Stimulated activated naive CD8-positive, alpha-beta T cell treated with anti-CD3 and anti-CD28 coated beads, Interleukin-15, Interleukin-2, amounts not matched to agents 100 U/mL and 50 U/mL, for 24 hours (primary cell): ENCODE data around the gene UBE2E2.

Experiments
- ATAC-seq: fragments of 150-1000 bp; cut with Tn5 transposase; one replicate; pipeline ENCODE4 v1.10.0; 2021
- DNase-seq: peaks from one replicate; pipeline ENCODE4 v3.0.0; 2021

UBE2E2 gene

GRCh38 chr3:23440416-23441294 lies 237.5 kb downstream of the UBE2E2 start:
- ATAC-seq (peak; percentile 38), DNase-seq (no peak)

DNA sequence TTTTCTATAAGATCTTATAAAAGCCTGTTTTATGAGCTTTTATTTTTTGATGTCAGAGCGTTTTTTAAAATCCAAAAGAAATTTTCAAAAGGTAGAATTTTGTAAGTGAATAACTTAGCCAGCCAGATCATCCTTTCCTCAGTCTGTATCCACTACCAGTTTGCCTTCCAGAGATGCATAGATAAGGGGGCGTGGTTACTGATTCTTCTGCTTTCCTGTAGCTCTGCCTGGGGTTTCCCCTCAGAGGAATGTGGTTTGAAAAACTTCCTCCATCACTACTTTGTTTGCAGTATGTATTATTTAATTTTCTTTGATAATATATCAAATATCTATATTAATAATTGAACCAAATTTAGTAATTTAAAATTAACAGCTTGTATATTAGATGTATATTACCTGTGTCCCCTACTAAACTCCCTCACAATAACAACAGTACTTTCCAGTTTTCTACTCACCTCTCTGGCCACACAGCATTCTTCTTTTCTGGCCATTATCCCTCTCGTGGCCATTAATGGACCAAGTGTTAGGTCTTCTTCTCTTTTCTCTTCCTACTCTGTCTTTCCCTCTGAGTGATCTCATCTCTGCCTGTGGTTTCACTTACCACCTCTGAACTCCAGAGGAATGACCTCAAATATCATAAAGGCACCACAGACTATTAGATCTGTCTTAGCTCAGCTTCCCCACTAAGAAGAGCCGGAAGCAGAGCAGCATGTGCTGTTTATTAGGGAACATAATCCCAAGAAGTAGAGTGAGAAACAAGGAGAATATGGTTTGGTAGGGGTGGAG lies 239.7 kb downstream of the UBE2E2 start:
- DNase-seq: peak; percentile 14
- ATAC-seq: peak; percentile 56

GRCh38 chr3:23444386-23444785 lies 241.3 kb downstream of the UBE2E2 start:
- DNase-seq (no peak), ATAC-seq (no peak)

GRCh38 chr3:23446301-23446700 lies 243.2 kb downstream of the UBE2E2 start:
- no peak for DNase-seq
- ATAC-seq: no peak

DNA sequence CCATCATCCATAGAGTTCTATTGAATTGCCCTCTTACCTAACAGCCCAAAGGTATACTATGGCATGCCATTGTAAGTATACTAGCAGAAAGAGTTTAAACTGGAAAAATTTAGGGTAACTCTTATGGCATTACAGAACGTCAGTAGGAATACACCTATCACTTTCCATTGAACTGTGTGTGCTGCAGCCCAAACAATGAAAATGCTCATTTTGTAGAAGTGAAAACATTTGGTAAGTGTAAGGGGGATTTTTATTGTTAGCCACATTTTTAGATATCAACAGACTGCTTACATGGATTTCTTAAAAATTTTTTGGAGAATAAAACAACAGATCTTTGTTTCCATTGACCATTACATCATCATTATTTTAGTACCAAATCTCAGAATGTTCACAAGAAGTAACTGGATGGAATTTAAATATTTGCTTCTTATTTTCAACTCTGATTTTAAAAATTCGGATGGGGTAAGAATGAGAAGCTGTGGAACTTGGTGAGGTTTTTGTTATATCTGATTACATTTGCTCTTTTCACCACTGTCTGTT lies 245.9 kb downstream of the UBE2E2 start:
- DNase-seq (no peak), ATAC-seq (no peak)

DNA sequence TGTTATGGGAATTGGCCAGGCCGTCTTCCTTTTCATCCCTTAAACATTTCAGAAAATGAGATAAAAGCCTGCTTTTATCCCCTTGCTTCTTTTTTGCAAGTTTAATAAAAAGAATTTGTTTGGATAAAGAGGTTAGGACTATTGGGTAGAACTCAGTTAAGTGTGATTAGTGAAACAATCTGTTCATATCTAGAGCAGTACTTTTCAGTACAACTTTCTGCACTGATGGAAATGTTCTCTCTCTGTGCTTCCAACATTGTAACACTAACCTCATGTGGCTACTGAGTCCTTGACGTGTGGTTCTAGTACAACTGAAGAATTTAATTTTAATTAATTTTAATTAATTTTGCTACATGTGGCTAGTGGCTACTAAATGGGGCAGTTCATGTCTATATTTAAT lies 246.9 kb downstream of the UBE2E2 start:
- ATAC-seq (no peak), DNase-seq (no peak)

DNA sequence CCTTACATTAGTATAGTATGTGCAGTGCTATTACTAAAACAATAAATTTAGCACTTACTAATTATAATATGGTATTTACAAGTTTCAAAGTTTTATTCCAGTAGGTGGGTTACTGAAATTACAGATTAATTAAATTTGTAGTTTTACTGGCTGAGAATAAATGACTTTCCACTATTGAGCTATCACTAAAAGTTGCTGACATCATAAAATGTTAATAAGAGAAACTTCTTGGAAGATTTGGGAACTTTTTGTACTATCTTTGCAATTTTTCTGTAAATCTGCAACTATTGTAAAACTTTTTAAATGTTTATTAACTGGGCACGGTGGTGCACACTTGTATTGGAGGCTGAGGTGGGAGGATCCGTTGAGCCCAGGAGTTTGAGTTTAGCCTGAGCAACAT lies 247.7 kb downstream of the UBE2E2 start:
- DNase-seq (no peak), ATAC-seq (no peak)

GRCh38 chr3:23452408-23452807 lies 249.3 kb downstream of the UBE2E2 start:
- no peak for DNase-seq
- no peak for ATAC-seq

GRCh38 chr3:23455084-23455483 lies 252.0 kb downstream of the UBE2E2 start:
- no peak for DNase-seq
- no peak for ATAC-seq

- DNase-seq (no peak), ATAC-seq (no peak)
Observed at GRCh38 chr3:23455775-23456174, 252.6 kb downstream of the UBE2E2 start.

GRCh38 chr3:23457697-23458096 lies 254.6 kb downstream of the UBE2E2 start:
- no peak for ATAC-seq
- DNase-seq: no peak

DNA sequence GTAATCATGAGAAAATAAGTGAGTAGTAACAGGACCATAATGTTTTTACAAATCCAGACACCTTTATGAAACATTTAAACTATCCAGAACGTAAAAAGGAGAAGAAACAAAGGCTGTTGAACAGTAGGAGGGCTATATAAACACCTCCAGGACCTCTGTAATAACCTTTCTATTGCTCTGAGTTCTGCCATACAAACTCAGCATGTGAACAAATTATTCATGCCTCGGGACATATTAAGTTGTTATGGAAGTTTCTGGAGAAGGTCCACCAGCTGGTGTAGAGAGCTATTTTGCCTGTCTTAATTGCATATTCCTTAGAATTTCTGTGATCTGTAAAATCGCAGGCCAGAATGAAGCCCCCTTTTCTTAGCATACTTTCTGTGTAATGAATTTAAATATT lies 256.3 kb downstream of the UBE2E2 start:
- DNase-seq (no peak), ATAC-seq (no peak)

DNA sequence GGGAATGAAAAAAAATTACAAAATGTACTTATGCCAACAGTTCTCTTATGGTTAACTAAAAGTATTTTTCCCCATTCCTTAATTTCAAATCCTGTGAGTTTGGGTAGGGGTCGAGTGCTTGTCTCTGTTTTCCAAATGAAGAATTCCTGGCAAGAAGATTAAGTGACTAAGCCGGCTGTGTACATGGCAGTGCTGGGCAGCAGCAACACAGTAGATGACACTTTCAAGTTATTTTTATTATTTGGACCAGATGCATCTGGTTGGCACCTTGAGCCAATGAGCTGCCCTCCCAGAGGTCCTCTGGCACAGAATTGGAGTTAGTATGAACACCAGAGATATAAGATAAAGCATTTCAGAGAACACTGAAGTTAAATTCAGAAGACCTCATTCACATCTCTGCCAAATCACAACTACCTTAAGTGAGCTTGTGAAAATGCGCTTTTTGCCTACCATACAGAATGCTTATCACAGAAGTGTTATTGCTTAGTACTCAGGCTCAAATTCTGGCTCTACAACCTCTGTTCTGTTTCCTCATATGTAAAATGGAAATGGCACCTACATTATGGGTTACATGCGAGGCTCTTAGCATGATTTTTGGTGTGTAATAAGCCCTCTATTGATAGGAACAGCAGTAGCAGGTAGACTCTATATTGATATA lies 256.9 kb downstream of the UBE2E2 start:
- ATAC-seq (no peak), DNase-seq (no peak)

DNA sequence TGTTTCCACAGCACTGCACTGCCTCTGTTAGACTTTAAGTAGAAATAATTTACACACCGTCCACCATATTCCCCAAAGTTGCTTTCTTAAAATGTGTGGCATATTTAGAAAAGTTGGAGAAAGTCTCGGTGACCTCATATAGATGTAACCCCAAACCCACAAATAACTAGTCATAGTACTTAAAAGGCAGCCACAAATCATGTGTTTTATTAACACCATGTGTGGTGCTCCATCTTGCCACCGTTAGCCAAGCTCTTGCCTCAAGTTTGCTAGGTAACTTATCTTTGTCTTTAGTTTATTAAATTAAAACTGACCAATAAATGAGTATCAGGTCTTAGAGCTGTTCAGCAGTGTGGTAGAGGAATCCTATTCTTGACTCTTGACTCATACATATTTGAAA lies 257.9 kb downstream of the UBE2E2 start:
- ATAC-seq (no peak), DNase-seq (no peak)

- DNase-seq: no peak
- ATAC-seq: no peak
Observed at GRCh38 chr3:23463791-23464190, 260.7 kb downstream of the UBE2E2 start.

DNA sequence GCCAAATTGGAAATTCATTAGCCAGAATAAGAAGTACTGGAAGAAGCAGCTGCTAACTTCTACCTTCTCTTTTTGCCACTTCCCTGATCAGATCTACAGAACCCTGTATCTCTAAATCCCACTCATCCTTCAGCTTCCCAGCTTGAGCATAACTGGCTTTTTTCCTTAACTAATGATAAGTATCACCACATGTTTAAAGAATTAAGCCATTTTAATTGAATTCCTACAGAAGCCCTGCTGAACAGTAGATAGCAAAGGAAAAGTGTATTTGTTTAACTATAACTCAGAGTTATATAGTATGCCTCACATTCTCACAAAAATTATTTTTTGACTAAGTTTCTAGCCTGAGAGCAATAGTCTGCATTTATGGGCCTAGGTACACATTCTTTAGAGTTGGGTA lies 262.4 kb downstream of the UBE2E2 start:
- ATAC-seq: no peak

DNA sequence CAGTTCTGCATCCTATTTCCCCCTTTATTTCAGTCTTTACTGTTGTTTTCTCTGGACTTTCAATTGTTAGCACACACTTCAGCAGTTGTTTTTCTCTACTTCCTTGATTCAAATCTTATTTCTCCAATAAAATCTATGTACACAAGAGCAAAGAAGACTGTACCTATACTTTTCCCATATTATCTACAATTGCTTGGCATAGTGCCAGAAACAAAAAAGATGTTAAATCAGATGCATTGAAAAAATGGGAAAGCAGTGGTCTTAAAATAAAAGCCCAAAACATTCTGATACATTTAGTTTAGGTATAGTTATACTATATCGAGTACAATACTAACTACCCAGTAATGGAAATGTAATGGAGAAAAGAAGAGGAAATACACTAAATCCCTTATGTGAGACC lies 265.1 kb downstream of the UBE2E2 start:
- DNase-seq (no peak), ATAC-seq (no peak)

More for the DNA sequence above, 262.4 kb downstream of the UBE2E2 start:
- no peak for DNase-seq

DNA sequence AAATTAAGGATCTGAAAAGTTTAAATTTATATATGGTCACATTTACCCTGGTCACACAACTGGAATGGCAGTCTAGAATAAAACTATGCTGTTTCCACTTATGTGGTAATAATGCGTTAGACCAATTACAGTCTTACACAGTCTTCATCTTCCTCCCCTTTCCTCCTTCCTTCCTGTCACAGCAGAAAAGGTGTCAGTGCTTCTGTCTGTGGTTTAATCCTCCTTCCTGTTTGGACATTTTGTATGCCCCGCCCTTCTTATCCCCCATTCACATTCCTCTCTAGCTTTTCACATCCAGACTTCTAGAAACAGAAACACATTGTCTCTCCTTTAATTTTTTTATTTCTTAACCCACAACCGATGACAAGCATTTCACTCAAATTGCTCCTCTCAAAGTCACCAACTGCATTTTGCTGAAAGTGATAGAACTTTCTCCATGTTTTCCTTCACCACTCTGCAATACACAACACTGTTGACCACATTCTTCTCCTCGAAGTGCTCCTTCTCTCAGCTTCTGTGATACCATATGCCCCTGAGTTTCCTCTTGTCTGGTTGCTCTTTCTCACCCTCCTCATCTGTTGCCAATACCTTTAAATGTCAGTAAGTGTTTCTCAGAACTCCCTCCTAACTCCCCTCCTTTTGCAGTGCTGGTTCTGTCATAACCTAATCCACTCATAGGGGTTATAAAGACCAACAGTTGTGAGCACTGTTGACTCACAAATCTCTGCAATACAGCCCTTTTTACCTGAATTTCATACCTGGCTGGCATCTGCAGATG lies 271.6 kb downstream of the UBE2E2 start:
- peak; percentile 46 for ATAC-seq
- DNase-seq: no peak

DNA sequence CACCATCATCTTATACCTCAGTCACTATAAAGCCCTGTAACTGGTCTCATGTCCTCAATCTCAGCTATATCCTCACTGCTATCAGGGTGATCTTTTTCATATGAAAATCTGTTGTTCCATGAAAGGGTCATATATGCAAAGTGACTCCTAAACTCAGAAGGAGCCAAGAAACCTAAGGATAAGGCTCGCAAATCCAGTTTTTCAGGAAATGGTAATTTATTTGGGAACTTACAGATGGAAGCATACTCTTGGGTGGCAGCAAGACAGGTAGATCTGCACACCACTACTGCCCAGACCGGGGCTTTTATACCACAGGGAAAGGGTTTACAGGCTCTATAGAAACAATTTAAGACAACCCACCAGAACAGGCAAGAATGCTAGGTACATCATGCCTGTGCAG lies 272.3 kb downstream of the UBE2E2 start:
- DNase-seq (no peak), ATAC-seq (no peak)

GRCh38 chr3:23479026-23479425 lies 275.9 kb downstream of the UBE2E2 start:
- ATAC-seq (no peak), DNase-seq (no peak)

GRCh38 chr3:23479615-23480328 lies 276.6 kb downstream of the UBE2E2 start:
- ATAC-seq (no peak), DNase-seq (no peak)
